Gastrocnemius medialis (tissue), 4 donors: ENCODE measurements around the gene IL17C. TPM values are rescaled to one million over a fixed set of nuclear protein-coding genes. Genes with fewer than 3 reads are reported as not detected.

Source experiments
- ATAC-seq, 2 donors: fragments of 150-250 bp; one replicate each; pipeline ENCODE4 v1.9.1; 2016
- DNase-seq, 2 donors: peaks; one replicate each; pipeline ENCODE4 v3.0.0-alpha.2; 2019
- H3K27ac ChIP-seq, 4 donors: fragments of 200-600 bp; sonication (generic); 1 replicate in 1 of 4; 2 replicates in 3 of 4; pipeline ENCODE4 v1.5.1; 2016 to 2018; ENCODE audit warnings: mild to moderate bottlenecking in 2 of 4, moderate library complexity in 1 of 4
- H3K27me3 ChIP-seq, 3 donors: fragments of 200-600 bp; sonication (generic) in 2 of 3; 1 replicate in 1 of 3; 2 replicates in 2 of 3; pipeline versions ENCODE4 v1.5.1 to v1.6.0; 2016 to 2019; ENCODE audit warnings: mild to moderate bottlenecking in 1 of 3, moderate library complexity in 1 of 3
- H3K36me3 ChIP-seq, 2 donors: fragments of 200-600 bp; sonication (generic) in 1 of 2; one replicate each; pipeline ENCODE4 v1.5.1; 2017 to 2018
- H3K4me1 ChIP-seq, 2 donors: fragments of 200-600 bp; sonication (generic) in 1 of 2; one replicate each; pipeline ENCODE4 v1.5.1; 2016 to 2017; ENCODE audit warnings: mild to moderate bottlenecking in 2 of 2
- H3K4me3 ChIP-seq, 4 donors: fragments of 200-600 bp; sonication (generic) in 3 of 4; 1 replicate in 1 of 4; 2 replicates in 3 of 4; pipeline ENCODE4 v1.5.1; 2016 to 2019; ENCODE audit warnings: mild to moderate bottlenecking in 2 of 4
- H3K9me3 ChIP-seq, 3 donors: fragments of 200-600 bp; sonication (generic) in 2 of 3; 1 replicate in 1 of 3; 2 replicates in 2 of 3; pipeline ENCODE4 v1.5.1; 2016 to 2019
- POLR2A ChIP-seq, 2 donors: fragments of 450-650 bp; IDR thresholded peaks; one replicate each; pipeline ENCODE4 v1.6.1; 2017; ENCODE audit warnings: antibody characterized with exemption in 2 of 2, mild to moderate bottlenecking in 2 of 2, moderate library complexity in 2 of 2
- in situ Hi-C, 4 donors: fragments of 200-750 bp; cut with MboI; loops; one replicate each; pipeline versions ENCODE4 v1.15.0 to v1.8.0; 2017; ENCODE audit warnings: low sequenced_read_pairs in 4 of 4
- intact Hi-C: fragments of 100-400 bp; cut with DNase I; formaldehyde crosslinking; loops from one replicate; pipeline ENCODE4 v1.15.1; 2023; ENCODE audit warnings: low total_unique reads
- total RNA-seq, 4 donors: library from RNA; depleted of rRNA; stranded (reverse); fragments of >200 nt; gene quantifications; one replicate each; pipeline versions ENCODE4 v1.1.0 to v1.2.3, GENCODE V29; 2016
- TF ChIP-seq, protein P1 (sequence below), 5 experiments: fragments of 450-650 bp in 3 of 5; fragments of 200-600 bp in 2 of 5; sonication (generic) in 2 of 5; IDR thresholded peaks in 4 of 5; conservative IDR thresholded peaks in 1 of 5; 1 replicate in 4 of 5; 2 replicates in 1 of 5; pipeline ENCODE4 v1.5.1; 2016 to 2019; ENCODE audit warnings: antibody characterized with exemption in 5 of 5, mild to moderate bottlenecking in 3 of 5, moderate library complexity in 3 of 5

Gene IL17C
- total RNA-seq, 4 donors from 2014 or later: not detected

DNA sequence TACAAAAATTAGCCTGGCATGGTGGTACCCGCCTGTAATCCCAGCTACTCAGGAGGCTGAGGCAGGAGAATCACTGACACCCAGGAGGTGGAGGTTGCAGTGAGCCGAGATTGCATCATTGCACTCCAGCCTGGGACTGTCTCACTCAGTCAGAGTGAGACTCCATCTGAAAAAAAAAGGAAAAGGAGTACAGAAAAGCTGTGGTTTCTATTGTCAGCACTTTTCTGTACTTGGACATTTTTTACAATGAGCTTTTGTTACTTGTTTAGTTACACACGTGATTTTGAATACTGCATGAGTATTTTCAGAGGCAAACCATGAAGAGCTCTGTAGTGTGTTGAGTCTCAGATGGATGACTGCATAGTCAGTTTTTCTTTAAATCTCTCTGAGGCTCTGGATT lies 41.9 kb upstream of the IL17C start:
- Histone ChIP-seq H3K4me1 (peaks cover 0 to 6% of the 10 kb centered on the region in 2 donors), H3K4me3 (no peak overlapping the region), H3K27me3 (no peaks in the 10 kb centered on the region), H3K9me3 (no peaks in the 10 kb centered on the region), H3K36me3 (peaks cover 2 to 32% of the 10 kb centered on the region in 2 donors), H3K27ac (no peak overlapping the region)
- in situ Hi-C loops: no loop called here
- TF ChIP-seq, protein P1, sequence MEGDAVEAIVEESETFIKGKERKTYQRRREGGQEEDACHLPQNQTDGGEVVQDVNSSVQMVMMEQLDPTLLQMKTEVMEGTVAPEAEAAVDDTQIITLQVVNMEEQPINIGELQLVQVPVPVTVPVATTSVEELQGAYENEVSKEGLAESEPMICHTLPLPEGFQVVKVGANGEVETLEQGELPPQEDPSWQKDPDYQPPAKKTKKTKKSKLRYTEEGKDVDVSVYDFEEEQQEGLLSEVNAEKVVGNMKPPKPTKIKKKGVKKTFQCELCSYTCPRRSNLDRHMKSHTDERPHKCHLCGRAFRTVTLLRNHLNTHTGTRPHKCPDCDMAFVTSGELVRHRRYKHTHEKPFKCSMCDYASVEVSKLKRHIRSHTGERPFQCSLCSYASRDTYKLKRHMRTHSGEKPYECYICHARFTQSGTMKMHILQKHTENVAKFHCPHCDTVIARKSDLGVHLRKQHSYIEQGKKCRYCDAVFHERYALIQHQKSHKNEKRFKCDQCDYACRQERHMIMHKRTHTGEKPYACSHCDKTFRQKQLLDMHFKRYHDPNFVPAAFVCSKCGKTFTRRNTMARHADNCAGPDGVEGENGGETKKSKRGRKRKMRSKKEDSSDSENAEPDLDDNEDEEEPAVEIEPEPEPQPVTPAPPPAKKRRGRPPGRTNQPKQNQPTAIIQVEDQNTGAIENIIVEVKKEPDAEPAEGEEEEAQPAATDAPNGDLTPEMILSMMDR (IDR thresholded peaks at IDR 0.05 in 4 of 5, conservative IDR thresholded peaks at IDR 0.05 in 1 of 5): no peak
- no peak for TF ChIP-seq POLR2A (IDR thresholded peaks at IDR 0.05)
- intact Hi-C loops: no loop called here
- DNase-seq (no peak), ATAC-seq (no peak)

DNA sequence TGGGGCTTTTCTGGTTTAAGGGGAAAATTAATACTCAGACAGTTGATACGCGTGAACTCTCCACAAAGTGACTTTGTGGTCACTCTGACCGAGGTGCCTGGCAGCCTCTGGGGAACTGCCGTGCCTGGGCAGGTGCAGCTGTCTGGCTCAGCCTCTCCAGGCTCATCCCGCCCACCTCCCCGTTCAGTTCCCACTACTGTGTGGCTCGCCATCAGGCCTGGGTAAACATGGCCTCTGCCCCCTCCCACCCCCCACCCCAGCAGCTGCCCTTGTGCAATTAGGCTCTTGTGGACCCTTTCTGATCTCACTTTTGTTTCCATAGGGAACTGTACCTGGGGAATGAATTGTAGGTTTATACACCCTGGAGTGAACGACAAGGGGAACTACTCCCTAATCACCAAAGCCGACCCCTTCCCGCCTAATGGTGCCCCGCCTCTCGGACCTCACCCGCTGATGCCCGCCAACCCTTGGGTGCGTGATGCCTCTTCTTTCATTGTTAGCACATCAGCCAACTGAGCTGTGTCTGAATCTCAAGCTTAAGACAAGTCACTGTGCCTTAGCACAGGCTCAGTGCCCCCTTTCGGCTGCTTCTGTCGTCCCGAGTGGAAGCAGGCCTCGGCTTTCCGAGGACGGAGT lies 40.4 kb upstream of the IL17C start:
- Histone ChIP-seq H3K36me3 (peaks cover 2 to 45% of the 10 kb centered on the region in 2 donors), H3K9me3 (no peaks in the 10 kb centered on the region), H3K4me1 (peaks cover 0 to 6% of the 10 kb centered on the region in 2 donors), H3K27ac (peak overlapping the region; percentile 23 to 70 (median 52)), H3K27me3 (no peaks in the 10 kb centered on the region), H3K4me3 (no peak overlapping the region)
- TF ChIP-seq, protein P1 (IDR thresholded peaks at IDR 0.05 in 4 of 5, conservative IDR thresholded peaks at IDR 0.05 in 1 of 5): no peak
- TF ChIP-seq POLR2A (IDR thresholded peaks at IDR 0.05): no peak
- no peak for DNase-seq
- in situ Hi-C loops: no loop called here
- ATAC-seq: no peak
- intact Hi-C loops: no loop called here

DNA sequence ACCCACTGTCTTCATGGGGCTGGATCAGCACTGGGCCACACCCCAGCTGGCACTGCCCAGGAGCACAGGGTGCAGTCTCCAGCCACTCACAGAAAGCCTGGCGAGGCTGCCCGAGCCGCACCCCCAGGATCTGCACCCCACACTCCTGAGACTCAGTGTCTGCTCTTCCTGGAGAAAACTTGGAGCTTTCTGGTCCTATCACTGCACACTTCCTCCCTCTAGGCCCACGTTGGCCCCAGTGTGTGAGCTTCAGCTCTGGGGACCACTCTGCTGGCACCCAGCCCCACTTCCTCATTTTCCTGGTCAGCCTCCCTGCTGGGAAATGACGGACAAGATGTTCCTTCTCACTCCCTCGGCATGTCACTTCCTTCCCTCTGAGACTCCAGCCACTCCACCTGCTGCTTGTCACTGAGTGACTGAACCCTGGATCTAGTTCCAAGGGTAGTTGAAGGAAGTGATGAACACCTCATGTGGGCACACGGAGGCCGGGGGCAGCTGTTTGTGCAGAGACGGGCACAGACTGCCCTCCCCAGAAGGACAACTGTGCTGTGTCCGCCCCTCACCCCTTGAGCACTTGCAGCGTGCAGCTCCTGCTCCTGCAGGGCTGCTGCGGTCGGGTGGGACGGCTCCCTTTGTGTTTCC lies 39.2 kb upstream of the IL17C start:
- intact Hi-C loops (no loop called here), in situ Hi-C loops (no loop called here)
- H3K4me3 ChIP-seq: no peak overlapping the region
- peaks cover 0 to 3% of the 10 kb centered on the region in 2 donors for H3K4me1 ChIP-seq
- ATAC-seq (peak; percentile 76 to 85), DNase-seq (peak; percentile 49 to 69)
- no peaks in the 10 kb centered on the region for H3K27me3 ChIP-seq
- TF ChIP-seq POLR2A (IDR thresholded peaks at IDR 0.05): peak in 1 of 2 donors; percentile 25
- TF ChIP-seq, protein P1 (IDR thresholded peaks at IDR 0.05 in 4 of 5, conservative IDR thresholded peaks at IDR 0.05 in 1 of 5): no peak
- H3K36me3 ChIP-seq: peaks cover 2 to 45% of the 10 kb centered on the region in 2 donors
- H3K27ac ChIP-seq: peak overlapping the region; percentile 63 to 77 (median 72)
- H3K9me3 ChIP-seq: no peaks in the 10 kb centered on the region

DNA sequence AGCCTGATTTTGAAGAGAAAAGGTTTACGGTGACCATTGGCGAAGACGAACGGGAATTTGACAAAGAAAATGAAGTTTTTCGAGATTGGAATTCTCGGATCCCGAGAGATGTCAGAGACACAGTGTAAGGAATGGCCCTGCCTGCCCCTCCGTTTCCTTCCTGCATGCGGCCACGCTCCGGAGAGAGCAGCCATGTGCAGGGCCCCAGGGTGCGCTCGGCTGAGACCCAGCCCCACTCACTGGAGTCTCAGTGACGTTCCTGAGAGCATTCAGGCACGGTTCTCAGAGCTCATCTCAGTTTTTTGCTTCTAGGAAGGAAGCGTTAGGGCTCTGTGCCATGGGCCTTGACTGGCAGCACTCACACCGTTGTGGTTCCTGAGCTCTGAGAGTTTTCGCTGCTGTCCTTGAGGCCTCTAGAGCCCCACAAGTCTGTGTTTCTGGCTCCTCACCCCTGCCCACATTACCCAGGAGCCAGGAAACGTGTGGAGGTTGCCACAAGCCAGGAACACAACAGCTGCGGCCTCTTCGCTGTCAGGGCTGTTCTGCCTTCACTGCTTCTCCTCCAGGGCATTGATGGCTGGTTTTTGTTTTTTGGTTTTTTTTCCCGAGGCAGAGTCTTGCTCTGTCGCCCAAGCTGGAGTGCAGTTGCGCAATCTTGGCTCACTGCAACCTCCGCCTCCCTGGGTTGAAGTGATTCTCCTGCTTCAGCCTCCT lies 38.4 kb upstream of the IL17C start:
- DNase-seq: no peak
- no peaks in the 10 kb centered on the region for H3K27me3 ChIP-seq
- intact Hi-C loops (no loop called here), in situ Hi-C loops (no loop called here)
- TF ChIP-seq, protein P1 (IDR thresholded peaks at IDR 0.05 in 4 of 5, conservative IDR thresholded peaks at IDR 0.05 in 1 of 5): no peak
- TF ChIP-seq POLR2A (IDR thresholded peaks at IDR 0.05): no peak
- peaks cover 2 to 45% of the 10 kb centered on the region in 2 donors for H3K36me3 ChIP-seq
- H3K4me3 ChIP-seq: no peak overlapping the region
- H3K27ac ChIP-seq: peak overlapping the region; percentile 63 to 77 (median 72)
- no peaks in the 10 kb centered on the region for H3K4me1 ChIP-seq
- H3K9me3 ChIP-seq: no peaks in the 10 kb centered on the region
- no peak for ATAC-seq
